ENCODE results near the gene CABP4.

CABP4 gene

GRCh38 chr11:67408437-67409200 is 46.5 kb upstream of the CABP4 start:
- Histone ChIP-seq H3K27me3 (no peaks in the 10 kb centered on the region), H3K4me3 (ENCODE audit: low read depth, low read length) (no peak overlapping the region), H3K36me3 (no peaks in the 10 kb centered on the region), H3K9me3 (no peaks in the 10 kb centered on the region), H3K4me1 (peaks cover 5% of the 10 kb centered on the region; the same call in 1 of the 2 replicates)
- TF ChIP-seq CTCF (IDR thresholded peaks at IDR 0.05; ENCODE audit: low read depth, low read length) = no peak
- no peak for DNase-seq

GRCh38 chr11:67409261-67409666 is 45.9 kb upstream of the CABP4 start:
- no peak overlapping the region for H3K4me3 ChIP-seq (ENCODE audit: low read depth, low read length)
- no peaks in the 10 kb centered on the region for H3K9me3 ChIP-seq
- no peak for TF ChIP-seq CTCF (IDR thresholded peaks at IDR 0.05; ENCODE audit: low read depth, low read length)
- no peak for DNase-seq
- no peaks in the 10 kb centered on the region for H3K36me3 ChIP-seq
- H3K27me3 ChIP-seq = no peaks in the 10 kb centered on the region
- H3K4me1 ChIP-seq = peaks cover 5% of the 10 kb centered on the region; the same call in 1 of the 2 replicates

- peaks cover 5% of the 10 kb centered on the region; the same call in 1 of the 2 replicates for H3K4me1 ChIP-seq
- no peaks in the 10 kb centered on the region for H3K9me3 ChIP-seq
- TF ChIP-seq CTCF (IDR thresholded peaks at IDR 0.05; ENCODE audit: low read depth, low read length) = no peak
- H3K36me3 ChIP-seq = no peaks in the 10 kb centered on the region
- no peaks in the 10 kb centered on the region for H3K27me3 ChIP-seq
- DNase-seq = no peak
- H3K4me3 ChIP-seq (ENCODE audit: low read depth, low read length) = no peak overlapping the region
Measured at GRCh38 chr11:67409781-67410368, 45.3 kb upstream of the CABP4 start.

- TF ChIP-seq CTCF (IDR thresholded peaks at IDR 0.05; ENCODE audit: low read depth, low read length) = no peak
- H3K4me1 ChIP-seq = peaks cover 5% of the 10 kb centered on the region; the same call in 1 of the 2 replicates
- no peak overlapping the region for H3K4me3 ChIP-seq (ENCODE audit: low read depth, low read length)
- H3K27me3 ChIP-seq = no peaks in the 10 kb centered on the region
- no peaks in the 10 kb centered on the region for H3K36me3 ChIP-seq
- H3K9me3 ChIP-seq = no peaks in the 10 kb centered on the region
- DNase-seq = no peak
Measured at GRCh38 chr11:67410369-67410831, 44.8 kb upstream of the CABP4 start.

GRCh38 chr11:67410984-67411784 is 44.0 kb upstream of the CABP4 start:
- no peak for TF ChIP-seq CTCF (IDR thresholded peaks at IDR 0.05; ENCODE audit: low read depth, low read length)
- Histone ChIP-seq H3K9me3 (no peaks in the 10 kb centered on the region), H3K4me3 (ENCODE audit: low read depth, low read length) (no peak overlapping the region), H3K36me3 (no peaks in the 10 kb centered on the region), H3K27me3 (no peaks in the 10 kb centered on the region), H3K4me1 (peaks cover 5% of the 10 kb centered on the region; the same call in 1 of the 2 replicates)
- no peak for DNase-seq

Data from BE2C (cell line).